HEK293T (cell line): ENCODE measurements around the gene PNRC1.
"Not testable (repeated sequence)": the region's sequence is repeated elsewhere in the genome, so short reads cannot be mapped to it uniquely, and the experiment has no call there.

Source experiments
- CTCF ChIA-PET: fragments of 350-600 bp; formaldehyde crosslinking; extraction: SDS; loops from one replicate; lab custom pipeline; 2021; ENCODE audit warnings: antibody characterized with exemption, inconsistent platforms; lab: Yijun Ruan, JAX
- POLR2A ChIA-PET: fragments of 350-600 bp; formaldehyde crosslinking; extraction: SDS; loops from one replicate; lab custom pipeline; 2020; ENCODE audit warnings: antibody characterized with exemption, inconsistent platforms; lab: Yijun Ruan, JAX
- DNase-seq: peaks from one replicate; pipeline ENCODE4 v3.0.0; 2012; ENCODE audit warnings: mixed read lengths; ENCODE audit errors: extremely low spot score
- ARNT ChIP-seq: fragments of 450-650 bp; IDR thresholded peaks from 2 replicates; pipeline ENCODE4 v1.6.1; 2017; ENCODE audit warnings: mild to moderate bottlenecking
- BHLHE40 ChIP-seq: fragments of 450-650 bp; IDR thresholded peaks from 2 replicates; pipeline ENCODE4 v1.6.1; 2016; ENCODE audit warnings: mild to moderate bottlenecking, moderate library complexity, borderline replicate concordance
- CTBP1 ChIP-seq: fragments of 450-650 bp; IDR thresholded peaks from 2 replicates; pipeline ENCODE4 v1.6.1; 2016; ENCODE audit warnings: borderline replicate concordance
- ELF4 ChIP-seq: fragments of 450-650 bp; IDR thresholded peaks from 2 replicates; pipeline ENCODE4 v1.6.1; 2017; ENCODE audit warnings: antibody characterized with exemption
- FOXA1 ChIP-seq: fragments of 450-650 bp; IDR thresholded peaks from 2 replicates; pipeline ENCODE4 v1.6.1; 2016; ENCODE audit warnings: mild to moderate bottlenecking
- FOXK2 ChIP-seq: fragments of 450-650 bp; IDR thresholded peaks from 2 replicates; pipeline ENCODE4 v1.6.1; 2016; ENCODE audit warnings: mild to moderate bottlenecking
- FOXM1 ChIP-seq: fragments of 450-650 bp; IDR thresholded peaks from 2 replicates; pipeline ENCODE4 v1.6.1; 2017; ENCODE audit warnings: mild to moderate bottlenecking, borderline replicate concordance
- HDGF ChIP-seq: fragments of 450-650 bp; IDR thresholded peaks from 2 replicates; pipeline ENCODE4 v1.6.1; 2017; ENCODE audit warnings: antibody characterized with exemption, borderline replicate concordance
- L3MBTL2 ChIP-seq: fragments of 450-650 bp; conservative IDR thresholded peaks from 2 replicates; pipeline ENCODE4 v1.6.1; 2016; ENCODE audit warnings: mild to moderate bottlenecking
- LEF1 ChIP-seq: fragments of 450-650 bp; IDR thresholded peaks from 2 replicates; pipeline ENCODE4 v1.6.1; 2017; ENCODE audit warnings: mild to moderate bottlenecking, borderline replicate concordance
- NFRKB ChIP-seq: fragments of 450-650 bp; IDR thresholded peaks from 2 replicates; pipeline ENCODE4 v1.6.1; 2016; ENCODE audit warnings: mild to moderate bottlenecking, moderate library complexity
- SP1 ChIP-seq: fragments of 450-650 bp; IDR thresholded peaks from 2 replicates; pipeline ENCODE4 v1.6.1; 2017
- SUZ12 ChIP-seq: fragments of 450-650 bp; IDR thresholded peaks from 2 replicates; pipeline ENCODE4 v1.6.1; 2016; ENCODE audit warnings: mild to moderate bottlenecking
- TARDBP ChIP-seq: fragments of 450-650 bp; IDR thresholded peaks from 2 replicates; pipeline ENCODE4 v1.6.1; 2016
- ZNF384 ChIP-seq: fragments of 450-650 bp; IDR thresholded peaks from 2 replicates; pipeline ENCODE4 v1.6.1; 2016
- TF ChIP-seq, protein P1 (sequence below): fragments of 450-650 bp; IDR thresholded peaks from 2 replicates; pipeline ENCODE4 v1.6.1; 2016

Gene PNRC1

DNA sequence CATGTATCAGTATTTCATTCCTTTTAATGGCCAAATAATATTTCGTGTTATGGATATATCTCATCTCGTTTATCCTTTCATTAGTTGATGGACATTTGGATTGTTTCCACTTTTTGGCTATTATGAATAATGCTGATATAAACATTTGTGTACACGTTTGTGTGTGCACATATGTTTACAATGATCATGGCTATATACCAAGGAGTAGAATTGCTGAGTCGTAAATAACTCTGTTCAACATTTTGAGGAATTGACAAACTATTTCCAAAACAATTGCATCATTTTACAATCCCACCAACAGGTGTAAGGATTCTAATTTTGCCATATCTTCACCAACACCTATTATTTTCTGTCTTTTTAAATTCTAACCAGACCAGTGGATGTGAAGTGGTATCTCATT lies 26.3 kb upstream of the PNRC1 start:
- POLR2A ChIA-PET: no interaction called here
- TF ChIP-seq BHLHE40: no peak
- TF ChIP-seq SUZ12: no peak
- no peak for TF ChIP-seq FOXK2
- no peak for TF ChIP-seq LEF1
- TF ChIP-seq SP1: no peak
- TF ChIP-seq FOXA1: no peak
- no peak for TF ChIP-seq ARNT
- no peak for TF ChIP-seq CTBP1
- TF ChIP-seq L3MBTL2: no peak
- no peak for TF ChIP-seq TARDBP
- no peak for TF ChIP-seq HDGF
- no peak for TF ChIP-seq FOXM1
- no peak for DNase-seq
- CTCF ChIA-PET: no interaction called here

DNA sequence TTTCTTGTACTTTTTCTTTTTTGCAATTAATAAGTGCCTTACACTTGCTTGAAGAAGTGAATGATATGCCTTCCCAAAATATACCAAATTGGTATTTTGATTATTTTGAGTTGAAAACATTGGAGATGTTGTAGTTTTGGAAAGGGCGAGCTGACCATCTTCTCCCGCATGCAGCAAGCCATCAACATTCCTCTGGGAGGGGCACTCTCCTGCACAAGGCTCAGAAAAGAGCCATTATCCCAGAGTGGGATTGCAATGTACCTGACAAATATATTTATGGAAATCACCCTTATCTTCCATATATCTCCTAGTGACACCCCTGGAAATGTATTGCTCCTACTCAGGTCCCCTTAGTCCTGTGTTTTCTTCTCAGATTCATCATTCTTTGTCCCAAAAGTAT lies 22.8 kb upstream of the PNRC1 start:
- no peak for TF ChIP-seq BHLHE40
- no peak for TF ChIP-seq CTBP1
- no peak for TF ChIP-seq SUZ12
- TF ChIP-seq HDGF: no peak
- CTCF ChIA-PET: no interaction called here
- POLR2A ChIA-PET: no interaction called here
- no peak for DNase-seq

DNA sequence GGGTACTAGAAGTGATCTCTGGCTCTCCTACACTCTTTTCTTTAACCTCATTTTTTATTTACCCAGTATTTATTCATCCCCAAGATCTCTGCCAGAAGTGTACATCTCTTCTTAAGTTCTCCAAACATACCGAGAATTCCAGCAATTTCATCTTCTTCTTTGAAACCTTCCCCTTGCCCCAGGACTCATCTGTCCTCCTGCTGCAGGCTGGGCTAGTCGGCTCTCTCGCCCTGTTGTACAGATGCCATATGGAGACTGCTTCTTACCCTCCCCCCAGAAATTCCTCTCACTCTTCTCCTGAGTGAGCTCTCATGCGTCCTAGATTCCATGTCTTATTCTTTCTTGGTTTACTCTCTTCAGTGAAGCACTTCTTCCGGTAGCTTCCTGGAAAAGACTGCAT lies 21.9 kb upstream of the PNRC1 start:
- TF ChIP-seq ARNT (no peak), CTBP1 (no peak), NFRKB (no peak), LEF1 (no peak), ELF4 (no peak), FOXK2 (no peak), L3MBTL2 (no peak), SUZ12 (no peak), FOXM1 (no peak), TARDBP (no peak), ZNF384 (no peak), HDGF (no peak), FOXA1 (no peak), SP1 (no peak), BHLHE40 (no peak)
- TF ChIP-seq, protein P1, sequence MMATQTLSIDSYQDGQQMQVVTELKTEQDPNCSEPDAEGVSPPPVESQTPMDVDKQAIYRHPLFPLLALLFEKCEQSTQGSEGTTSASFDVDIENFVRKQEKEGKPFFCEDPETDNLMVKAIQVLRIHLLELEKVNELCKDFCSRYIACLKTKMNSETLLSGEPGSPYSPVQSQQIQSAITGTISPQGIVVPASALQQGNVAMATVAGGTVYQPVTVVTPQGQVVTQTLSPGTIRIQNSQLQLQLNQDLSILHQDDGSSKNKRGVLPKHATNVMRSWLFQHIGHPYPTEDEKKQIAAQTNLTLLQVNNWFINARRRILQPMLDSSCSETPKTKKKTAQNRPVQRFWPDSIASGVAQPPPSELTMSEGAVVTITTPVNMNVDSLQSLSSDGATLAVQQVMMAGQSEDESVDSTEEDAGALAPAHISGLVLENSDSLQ: no peak
- ChIA-PET CTCF (interaction anchor here (1.2 kb wide), 1 partner anchor 8 kb away, joined by 3 read pairs; no protein-coding TSS in a partner anchor), POLR2A (no interaction called here)
- no peak for DNase-seq

DNA sequence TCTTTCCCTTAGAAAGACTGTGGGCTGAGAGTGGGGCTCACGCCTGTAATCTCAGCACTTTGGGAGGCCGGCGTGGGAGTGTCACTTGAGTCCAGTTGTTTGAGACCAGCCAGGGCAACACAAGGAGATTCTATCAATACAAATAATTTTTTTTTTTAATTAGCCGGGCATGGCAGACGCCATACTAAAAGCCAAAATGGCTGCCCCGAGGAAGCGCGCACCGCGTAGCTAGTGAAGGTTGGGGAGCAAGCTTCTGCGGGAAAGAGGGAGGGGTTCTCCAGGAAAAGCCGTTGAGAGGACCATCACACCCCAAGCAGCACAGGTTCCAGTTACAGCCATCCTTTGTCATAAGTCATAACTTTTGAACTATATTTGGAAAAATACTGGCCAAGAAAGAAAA lies 21.3 kb upstream of the PNRC1 start:
- POLR2A ChIA-PET: interaction anchor here (0.5 kb wide), 1 partner anchor 63 kb away, joined by 3 read pairs; no protein-coding TSS in a partner anchor
- DNase-seq: no peak
- CTCF ChIA-PET: interaction anchor here (1.2 kb wide), 1 partner anchor 7 kb away, joined by 3 read pairs; no protein-coding TSS in a partner anchor
- TF ChIP-seq ZNF384 (no peak), SP1 (no peak), ARNT (no peak), FOXA1 (no peak), ELF4 (no peak), FOXM1 (no peak), LEF1 (no peak), HDGF (no peak), SUZ12 (no peak), NFRKB (no peak), L3MBTL2 (no peak), BHLHE40 (no peak), FOXK2 (no peak)

DNA sequence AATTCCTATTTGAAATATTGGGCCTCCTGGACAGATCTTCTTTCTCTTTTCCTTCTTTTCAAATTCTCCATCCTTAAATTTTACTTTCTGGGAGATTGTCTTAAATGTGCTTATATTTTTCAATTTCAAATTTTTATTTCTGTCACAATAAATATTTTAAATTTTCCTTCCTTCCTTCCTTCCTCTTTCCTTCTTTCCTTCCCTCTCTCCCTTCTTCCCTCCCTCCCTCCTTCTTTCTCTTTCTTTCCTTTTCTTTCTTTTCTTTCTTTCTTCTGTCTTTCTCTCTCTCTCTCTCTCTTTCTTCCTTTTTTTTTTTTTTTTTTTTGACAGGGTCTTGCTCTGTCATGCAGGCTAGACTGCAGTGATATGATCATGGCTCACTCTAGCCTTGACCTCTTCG lies 16.7 kb upstream of the PNRC1 start:
- TF ChIP-seq SUZ12 (no peak), CTBP1 (no peak), FOXA1 (no peak), LEF1 (no peak), L3MBTL2 (no peak)
- no peak for DNase-seq
- ChIA-PET POLR2A (no interaction called here), CTCF (no interaction called here)

DNA sequence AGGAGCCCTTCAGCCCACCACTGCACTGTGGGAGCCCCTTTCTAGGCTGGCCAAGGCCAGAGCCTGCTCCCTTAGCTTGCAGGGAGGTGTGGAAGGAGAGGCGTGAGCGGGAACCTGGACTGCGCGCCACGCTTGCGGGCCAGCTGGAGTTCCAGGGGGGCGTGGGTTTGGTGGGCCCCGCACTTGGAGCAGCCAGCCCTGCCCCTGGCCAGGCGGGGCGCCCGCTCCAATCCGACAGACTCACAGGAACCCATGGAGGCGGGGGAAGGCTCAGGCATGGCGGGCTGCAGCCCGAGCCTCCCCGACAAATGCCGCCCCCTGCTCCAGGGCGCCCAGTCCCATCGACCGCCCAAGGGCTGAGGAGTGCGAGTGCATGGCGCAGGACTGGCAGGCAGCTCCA lies 15.6 kb upstream of the PNRC1 start:
- CTCF ChIA-PET: interaction anchor here (0.7 kb wide), 1 partner anchor 283 kb away, joined by 3 read pairs; no protein-coding TSS in a partner anchor

DNA sequence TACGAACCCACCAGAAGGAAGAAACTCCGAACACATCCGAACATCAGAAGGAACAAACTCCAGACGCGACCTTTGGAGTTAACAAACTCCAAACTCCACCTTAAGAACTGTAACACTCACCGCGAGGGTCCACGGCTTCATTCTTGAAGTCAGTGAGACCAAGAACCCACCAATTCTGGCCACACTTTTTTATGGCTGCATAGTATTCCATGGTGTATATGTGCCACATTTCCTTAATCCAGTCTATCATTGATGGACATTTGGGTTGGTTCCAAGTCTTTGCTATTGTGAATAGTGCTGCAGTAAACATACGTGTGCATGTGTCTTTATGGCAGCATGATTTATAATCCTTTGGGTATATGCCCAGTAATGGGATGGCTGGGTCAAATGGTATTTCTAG lies 14.4 kb upstream of the PNRC1 start:
- POLR2A ChIA-PET, DNase-seq, CTCF ChIA-PET: not testable (repeated sequence)

More for the DNA sequence above, 15.6 kb upstream of the PNRC1 start:
- DNase-seq: not testable (repeated sequence)
- POLR2A ChIA-PET: interaction anchor here (0.7 kb wide), 1 partner anchor 15 kb away, joined by 3 read pairs; the partner anchor contains the start of gene PNRC1

DNA sequence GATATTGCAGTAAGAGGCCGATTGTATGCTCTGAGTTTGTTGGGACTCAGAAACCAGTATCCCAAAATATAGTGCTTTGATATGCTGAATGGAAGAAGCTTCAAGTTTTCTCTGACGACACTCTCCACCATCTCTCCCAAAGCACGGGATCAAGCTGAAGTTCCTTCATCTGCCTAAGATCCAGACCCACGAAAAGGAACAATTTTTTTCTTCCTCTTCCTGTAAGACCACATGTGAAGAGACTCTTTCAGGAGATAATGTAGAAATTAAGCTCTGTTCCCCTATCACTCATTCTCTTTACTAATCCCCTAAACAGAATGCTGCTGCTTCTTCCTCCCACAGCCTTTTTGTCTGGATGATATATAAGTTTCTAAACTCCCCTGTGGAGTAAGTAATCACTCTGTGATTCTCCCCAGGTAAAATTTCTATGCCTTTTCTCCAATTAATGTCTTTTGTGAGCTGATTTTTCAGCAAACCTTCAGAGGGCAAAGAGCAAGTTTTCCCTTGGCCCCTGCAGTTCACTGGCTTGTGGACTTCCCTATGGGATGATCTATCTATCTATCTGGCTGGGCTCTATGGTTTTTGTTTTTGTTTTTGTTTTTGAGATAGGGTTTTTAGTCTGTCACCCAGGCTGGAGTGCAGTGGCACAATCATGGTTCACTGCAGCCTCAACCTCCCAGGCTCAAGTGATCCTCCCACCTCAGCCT lies 13.5 kb upstream of the PNRC1 start:
- ChIA-PET POLR2A (interaction anchor here (1.7 kb wide), 1 partner anchor 14 kb away, joined by 5 read pairs; the partner anchor contains the start of gene PNRC1), CTCF (interaction anchor here (0.6 kb wide), 1 partner anchor 8 kb away, joined by 3 read pairs; no protein-coding TSS in a partner anchor)
- TF ChIP-seq NFRKB (no peak), LEF1 (no peak), ZNF384 (no peak), L3MBTL2 (no peak), FOXA1 (no peak), TARDBP (no peak), ARNT (no peak), BHLHE40 (no peak), ELF4 (no peak), FOXK2 (no peak), SP1 (no peak), FOXM1 (no peak), SUZ12 (no peak), CTBP1 (no peak), HDGF (no peak)
- TF ChIP-seq, protein P1: no peak
- no peak for DNase-seq
